OCI-LY1 (cell line): ENCODE data around the gene SORBS1.

ENCODE experiments used
- H2AFZ ChIP-seq: fragments of 200-600 bp; sonication (generic), shearing (Covaris generic); 2 replicates; pipeline ENCODE4 v1.6.0; 2014; ENCODE audit warnings: antibody characterized with exemption, mild to moderate bottlenecking, low read length
- H3F3A ChIP-seq: fragments of 200-600 bp; sonication (generic), shearing (Covaris generic); 2 replicates; pipeline ENCODE4 v1.6.0; 2014; ENCODE audit warnings: mild to moderate bottlenecking, antibody characterized with exemption, low read length, moderate library complexity; ENCODE audit not compliant: insufficient read depth
- H3K27ac ChIP-seq: fragments of 200-600 bp; sonication (generic); 2 replicates; pipeline ENCODE4 v1.5.1; 2014; ENCODE audit warnings: low read length, mixed run types, mild to moderate bottlenecking, low read depth; ENCODE audit not compliant: poor library complexity, severe bottlenecking
- H3K27me3 ChIP-seq: fragments of 200-600 bp; sonication (generic); 2 replicates; pipeline ENCODE4 v1.6.0; 2014; ENCODE audit warnings: antibody characterized with exemption, mild to moderate bottlenecking, low read length, moderate library complexity; ENCODE audit not compliant: insufficient read depth
- H3K36me3 ChIP-seq: fragments of 200-600 bp; sonication (generic); 2 replicates; pipeline ENCODE4 v1.6.1; 2014; ENCODE audit warnings: mild to moderate bottlenecking, antibody characterized with exemption, low read length, moderate library complexity, mixed read lengths; ENCODE audit not compliant: insufficient read depth
- H3K4me1 ChIP-seq: fragments of 200-600 bp; sonication (generic); 2 replicates; pipeline ENCODE4 v1.5.1; 2014; ENCODE audit warnings: mild to moderate bottlenecking, low read length, moderate library complexity; ENCODE audit not compliant: insufficient read depth, severe bottlenecking
- H3K4me2 ChIP-seq: fragments of 200-600 bp; sonication (generic), shearing (Covaris generic); 2 replicates; pipeline ENCODE4 v1.6.1; 2014; ENCODE audit warnings: low read length
- H3K4me3 ChIP-seq: fragments of 200-600 bp; sonication (generic); 2 replicates; pipeline ENCODE4 v1.5.1; 2014; ENCODE audit warnings: low read length, low read depth, mild to moderate bottlenecking, mixed read lengths; ENCODE audit not compliant: poor library complexity, severe bottlenecking
- H3K79me2 ChIP-seq: fragments of 200-600 bp; shearing (Covaris generic); 2 replicates; pipeline ENCODE4 v1.6.1; 2016; ENCODE audit warnings: mixed run types, low read length, mixed read lengths; ENCODE audit not compliant: insufficient read depth
- H3K9ac ChIP-seq: fragments of 200-600 bp; sonication (generic), shearing (Covaris generic); 2 replicates; pipeline ENCODE4 v1.6.1; 2014; ENCODE audit warnings: mild to moderate bottlenecking, low read length, mixed read lengths
- H3K9me2 ChIP-seq: fragments of 200-600 bp; sonication (generic), shearing (Covaris generic); 2 replicates; pipeline ENCODE4 v1.6.1; 2014; ENCODE audit warnings: low read depth, mild to moderate bottlenecking, low read length, mixed read lengths
- H3K9me3 ChIP-seq: fragments of 200-600 bp; shearing (Covaris generic); 2 replicates; pipeline ENCODE4 v1.6.1; 2014; ENCODE audit warnings: low read length, mixed read lengths
- H4K20me1 ChIP-seq: fragments of 200-600 bp; sonication (generic), shearing (Covaris generic); 2 replicates; pipeline ENCODE4 v1.6.0; 2016; ENCODE audit warnings: mild to moderate bottlenecking, low read length; ENCODE audit not compliant: insufficient read depth
- EZH2 ChIP-seq: fragments of 200-600 bp; sonication (generic), shearing (Covaris generic); IDR thresholded peaks from 2 replicates; pipeline ENCODE4 v1.8.0; 2017; ENCODE audit warnings: borderline replicate concordance, mixed run types, mild to moderate bottlenecking, antibody characterized with exemption, low read length, moderate library complexity, mixed read lengths
- TF ChIP-seq, protein P1 (sequence below): fragments of 200-600 bp; sonication (generic), shearing (Covaris generic); IDR thresholded peaks from 2 replicates; pipeline ENCODE4 v1.5.1; 2017; ENCODE audit warnings: mild to moderate bottlenecking, antibody characterized with exemption, low read length, moderate library complexity, mixed read lengths

Gene SORBS1

DNA sequence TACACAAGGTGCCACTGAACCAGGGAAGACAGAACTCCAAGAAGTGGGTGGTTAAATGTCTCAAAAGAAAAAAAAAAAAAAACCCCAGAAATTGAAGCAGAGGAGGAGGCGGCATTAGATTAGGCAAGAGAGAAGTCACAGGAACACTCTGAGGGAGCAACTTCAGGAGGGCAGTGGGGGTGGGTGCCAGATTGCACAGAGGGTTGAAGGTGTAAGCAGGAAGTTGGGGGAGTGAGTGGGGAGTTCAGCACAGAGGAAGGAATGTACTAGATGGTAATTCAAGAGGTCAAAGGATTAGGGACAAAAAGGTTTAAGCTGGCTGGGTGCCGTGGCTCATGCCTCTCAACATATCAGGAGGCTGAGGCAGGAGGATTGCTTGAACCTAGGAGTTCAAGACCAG lies 160.4 kb downstream of the SORBS1 start:
- Histone ChIP-seq H3K4me1 (no peaks in the 10 kb centered on the region), H3K27me3 (no peaks in the 10 kb centered on the region), H3F3A (no peaks in the 10 kb centered on the region), H3K79me2 (no peaks in the 10 kb centered on the region), H3K9ac (no peak overlapping the region), H3K9me2 (no peaks in the 10 kb centered on the region), H3K4me3 (no peak overlapping the region), H3K27ac (no peak overlapping the region), H3K4me2 (no peak overlapping the region), H3K36me3 (no peaks in the 10 kb centered on the region), H3K9me3 (no peaks in the 10 kb centered on the region), H4K20me1 (no peaks in the 10 kb centered on the region), H2AFZ (no peak overlapping the region)
- TF ChIP-seq EZH2 = no peak

GRCh38 chr10:95399183-95399582 lies 162.0 kb downstream of the SORBS1 start:
- Histone ChIP-seq H4K20me1 (no peaks in the 10 kb centered on the region), H3K4me3 (no peak overlapping the region), H3K79me2 (no peaks in the 10 kb centered on the region), H3K9me3 (no peaks in the 10 kb centered on the region), H3K27ac (no peak overlapping the region), H3K27me3 (no peaks in the 10 kb centered on the region), H3K4me2 (no peak overlapping the region), H3K4me1 (no peaks in the 10 kb centered on the region), H3K36me3 (no peaks in the 10 kb centered on the region), H3F3A (no peaks in the 10 kb centered on the region), H3K9me2 (no peaks in the 10 kb centered on the region), H3K9ac (no peak overlapping the region), H2AFZ (no peak overlapping the region)
- TF ChIP-seq, protein P1, sequence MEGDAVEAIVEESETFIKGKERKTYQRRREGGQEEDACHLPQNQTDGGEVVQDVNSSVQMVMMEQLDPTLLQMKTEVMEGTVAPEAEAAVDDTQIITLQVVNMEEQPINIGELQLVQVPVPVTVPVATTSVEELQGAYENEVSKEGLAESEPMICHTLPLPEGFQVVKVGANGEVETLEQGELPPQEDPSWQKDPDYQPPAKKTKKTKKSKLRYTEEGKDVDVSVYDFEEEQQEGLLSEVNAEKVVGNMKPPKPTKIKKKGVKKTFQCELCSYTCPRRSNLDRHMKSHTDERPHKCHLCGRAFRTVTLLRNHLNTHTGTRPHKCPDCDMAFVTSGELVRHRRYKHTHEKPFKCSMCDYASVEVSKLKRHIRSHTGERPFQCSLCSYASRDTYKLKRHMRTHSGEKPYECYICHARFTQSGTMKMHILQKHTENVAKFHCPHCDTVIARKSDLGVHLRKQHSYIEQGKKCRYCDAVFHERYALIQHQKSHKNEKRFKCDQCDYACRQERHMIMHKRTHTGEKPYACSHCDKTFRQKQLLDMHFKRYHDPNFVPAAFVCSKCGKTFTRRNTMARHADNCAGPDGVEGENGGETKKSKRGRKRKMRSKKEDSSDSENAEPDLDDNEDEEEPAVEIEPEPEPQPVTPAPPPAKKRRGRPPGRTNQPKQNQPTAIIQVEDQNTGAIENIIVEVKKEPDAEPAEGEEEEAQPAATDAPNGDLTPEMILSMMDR = no peak
- TF ChIP-seq EZH2 = no peak

DNA sequence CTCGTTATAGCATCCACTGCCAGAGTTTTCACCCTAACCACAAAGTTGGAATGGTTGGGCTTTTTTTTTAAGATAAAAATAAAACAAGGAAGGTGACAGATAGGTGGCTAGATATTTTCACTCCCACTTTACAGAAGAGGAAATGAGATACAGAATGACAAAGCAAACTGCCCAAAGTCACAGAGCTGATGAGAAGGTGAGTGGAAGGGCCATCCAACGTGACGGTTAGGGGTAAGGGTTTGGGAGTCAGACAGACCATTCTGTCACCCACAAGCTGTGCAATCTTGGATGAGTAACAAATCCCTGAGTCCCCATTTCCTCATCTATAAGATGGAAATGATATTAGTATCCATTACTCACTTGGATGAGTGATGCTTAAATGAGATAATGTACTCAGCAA lies 163.4 kb downstream of the SORBS1 start:
- no peak overlapping the region for H3K9ac ChIP-seq
- no peaks in the 10 kb centered on the region for H3F3A ChIP-seq
- no peaks in the 10 kb centered on the region for H3K79me2 ChIP-seq
- H2AFZ ChIP-seq = no peak overlapping the region
- H4K20me1 ChIP-seq = no peaks in the 10 kb centered on the region
- H3K9me3 ChIP-seq = no peaks in the 10 kb centered on the region
- no peak overlapping the region for H3K4me3 ChIP-seq
- H3K4me2 ChIP-seq = no peak overlapping the region
- TF ChIP-seq, protein P1 = no peak
- TF ChIP-seq EZH2 = no peak
- no peak overlapping the region for H3K27ac ChIP-seq
- H3K4me1 ChIP-seq = no peaks in the 10 kb centered on the region
- no peaks in the 10 kb centered on the region for H3K36me3 ChIP-seq
- no peaks in the 10 kb centered on the region for H3K9me2 ChIP-seq
- no peaks in the 10 kb centered on the region for H3K27me3 ChIP-seq

DNA sequence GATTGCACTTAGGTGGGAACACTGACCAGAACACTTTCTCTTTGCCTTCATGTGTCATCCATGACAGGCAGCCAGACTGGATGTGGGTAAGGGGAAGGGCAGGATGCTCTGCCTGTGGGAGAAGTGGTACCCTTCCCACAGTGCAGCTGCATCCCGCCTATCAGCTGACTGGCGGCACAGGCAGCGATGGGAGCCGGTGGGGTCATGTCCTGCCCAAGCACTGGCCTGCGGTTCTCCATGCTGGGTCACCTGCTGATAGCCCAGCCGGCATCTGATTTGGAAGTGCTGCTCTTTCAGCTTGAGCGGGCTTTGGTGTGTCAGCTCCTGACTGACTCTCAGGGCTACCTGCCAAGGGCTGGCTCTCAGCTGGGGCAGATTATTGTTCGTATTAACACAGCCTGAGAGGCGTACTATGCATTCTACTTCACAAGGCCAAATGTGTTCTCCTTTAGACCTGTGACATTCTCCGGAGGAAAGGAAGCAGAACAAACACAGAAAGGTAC lies 165.2 kb downstream of the SORBS1 start:
- Histone ChIP-seq H3K79me2 (no peaks in the 10 kb centered on the region), H3K9me2 (no peaks in the 10 kb centered on the region), H3K9me3 (no peaks in the 10 kb centered on the region), H3K36me3 (no peaks in the 10 kb centered on the region), H3K9ac (no peak overlapping the region), H3K4me3 (no peak overlapping the region), H2AFZ (no peak overlapping the region), H3F3A (no peaks in the 10 kb centered on the region), H3K27me3 (no peaks in the 10 kb centered on the region), H3K27ac (no peak overlapping the region), H3K4me1 (no peaks in the 10 kb centered on the region), H3K4me2 (no peak overlapping the region), H4K20me1 (no peaks in the 10 kb centered on the region)
- TF ChIP-seq, protein P1 = no peak
- TF ChIP-seq EZH2 = no peak
